CD1c-positive myeloid dendritic cell (primary cell): ENCODE measurements around the gene MAP3K13.
"Not testable (repeated sequence)": the region's sequence is repeated elsewhere in the genome, so short reads cannot be mapped to it uniquely, and the experiment has no call there.

ENCODE experiments used
- DNase-seq: peaks from one replicate; pipeline ENCODE4 v3.0.0-alpha.2; 2016; ENCODE audit errors: extremely low spot score

Gene MAP3K13

DNA sequence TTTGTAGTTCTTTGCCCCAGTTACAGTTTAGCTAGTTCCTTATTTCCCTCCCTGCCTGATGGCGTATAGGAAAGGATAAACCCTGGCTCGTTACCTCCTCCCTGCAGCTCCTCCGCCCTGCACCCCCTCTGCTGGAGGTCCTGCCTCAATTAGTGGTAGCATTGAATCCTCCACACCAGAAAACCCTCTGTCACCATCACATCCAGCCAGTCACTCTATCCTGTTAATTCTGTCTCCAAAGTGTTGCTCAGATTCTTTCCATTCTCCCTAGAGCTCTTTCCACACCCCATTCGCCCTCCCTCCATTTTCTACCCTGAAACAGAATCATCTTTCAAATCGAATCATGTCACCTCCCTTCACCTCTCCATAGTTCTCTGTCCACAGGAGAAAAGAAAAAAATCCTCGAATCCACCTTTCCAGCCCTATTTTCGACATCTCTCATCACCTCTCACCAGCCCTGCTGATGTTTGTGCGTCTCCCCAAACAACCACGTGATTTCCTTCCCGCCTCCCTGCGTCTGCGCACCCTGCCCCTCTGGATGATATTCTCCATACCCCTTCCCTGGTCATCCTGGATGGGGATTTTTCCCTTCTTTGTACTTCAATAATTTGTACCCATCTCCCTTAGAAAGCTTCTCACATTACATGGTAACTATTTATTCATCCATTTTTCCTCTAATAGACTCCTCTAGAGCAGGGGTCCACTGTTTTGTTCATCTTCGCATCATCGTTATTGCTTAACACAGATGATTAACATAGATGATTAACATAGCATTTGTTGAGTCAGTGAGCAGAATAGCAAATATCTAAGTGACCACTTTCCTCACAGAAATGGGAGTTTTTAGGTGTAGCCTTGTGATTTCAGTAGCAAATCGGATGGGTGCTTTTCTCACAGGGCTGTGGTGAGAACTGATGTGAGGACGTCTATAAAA, 37.1 kb downstream of the MAP3K13 start:
- DNase-seq, result no peak

DNA sequence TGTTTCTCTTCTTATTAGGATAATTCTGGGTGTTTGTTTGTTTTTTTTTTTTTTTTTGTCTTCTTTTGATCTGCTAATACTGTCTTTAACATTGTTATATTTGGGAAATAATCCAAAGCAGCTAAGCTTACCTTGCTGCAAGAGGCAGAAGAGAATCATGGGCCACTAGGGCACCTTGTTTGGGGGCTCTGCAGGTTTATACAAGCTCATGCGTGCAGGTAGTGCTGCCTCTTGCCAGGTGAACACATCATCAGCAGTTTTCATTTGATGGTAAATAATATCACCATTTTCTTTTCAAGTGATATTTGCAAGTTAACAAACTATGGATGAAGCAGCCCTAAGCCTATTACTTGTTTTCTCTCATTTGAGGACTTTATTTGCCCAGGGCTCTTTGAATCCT, 37.9 kb downstream of the MAP3K13 start:
- no peak for DNase-seq

DNA sequence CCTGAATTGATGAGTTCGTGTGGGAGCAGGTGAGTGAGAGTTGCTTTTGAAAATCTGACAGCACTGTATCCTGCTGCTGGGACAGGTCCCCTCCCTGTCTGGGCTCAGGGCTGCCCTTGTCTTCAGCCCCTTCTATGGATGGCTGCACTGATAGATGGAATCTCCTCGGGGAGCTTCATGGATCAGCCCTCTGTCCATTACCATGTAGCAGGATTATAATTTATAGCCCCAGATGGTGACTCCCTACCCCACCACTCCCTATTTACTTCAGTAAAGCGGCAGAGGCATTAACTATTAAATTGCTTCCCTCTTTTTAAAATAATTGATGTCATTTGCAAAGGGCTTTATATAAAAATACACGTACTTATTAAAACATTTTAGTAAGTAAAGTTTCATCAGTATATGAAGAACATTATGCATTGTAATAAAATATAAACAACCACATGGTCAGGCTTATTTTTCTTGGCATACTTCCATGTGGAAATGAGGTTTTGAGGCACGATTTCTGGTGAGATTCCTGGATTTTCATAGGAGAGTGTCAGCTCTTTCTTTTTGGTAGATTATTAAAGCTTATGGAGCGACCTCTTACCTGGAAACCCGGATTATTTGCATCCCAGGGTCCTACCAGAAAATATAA, 38.5 kb downstream of the MAP3K13 start:
- DNase-seq, result no peak

DNA sequence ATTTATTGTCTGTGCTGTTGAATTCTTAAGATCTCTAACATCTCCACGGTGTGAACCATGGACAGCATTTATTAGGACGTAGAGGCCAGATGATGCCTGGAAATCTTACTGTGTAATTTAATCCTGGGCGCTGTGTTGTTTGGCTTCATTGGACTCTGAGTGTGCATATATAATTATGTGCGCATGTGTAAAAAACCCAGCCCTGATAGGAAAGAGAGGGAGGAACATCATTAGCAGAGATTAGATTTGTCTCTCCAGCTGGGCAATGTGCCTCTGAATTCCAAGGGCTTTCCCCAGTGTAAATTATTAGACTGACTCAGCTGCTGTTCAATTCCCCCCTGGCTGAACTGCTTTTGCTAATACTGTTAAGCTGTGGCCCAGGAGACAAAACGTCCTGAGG, 39.6 kb downstream of the MAP3K13 start:
- DNase-seq, result no peak

DNA sequence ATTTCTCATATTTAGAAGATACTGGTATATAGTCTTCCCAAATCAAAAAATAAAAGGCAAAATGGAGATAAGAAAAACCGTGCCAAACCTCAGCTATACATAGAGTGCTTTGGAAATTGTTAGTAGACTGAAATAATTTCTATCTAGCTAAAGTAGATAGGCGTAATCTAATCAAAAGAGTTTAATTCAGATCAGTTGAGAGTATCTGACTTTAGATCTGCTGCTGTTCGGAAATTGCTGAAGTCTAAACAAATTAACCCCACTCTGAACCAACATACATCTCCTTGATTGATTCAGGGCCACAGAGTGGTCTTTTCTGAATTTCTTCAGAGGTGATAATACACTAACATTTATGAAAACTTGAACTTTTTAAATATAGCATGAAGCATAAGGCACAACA, 40.1 kb downstream of the MAP3K13 start:
- no peak for DNase-seq

DNA sequence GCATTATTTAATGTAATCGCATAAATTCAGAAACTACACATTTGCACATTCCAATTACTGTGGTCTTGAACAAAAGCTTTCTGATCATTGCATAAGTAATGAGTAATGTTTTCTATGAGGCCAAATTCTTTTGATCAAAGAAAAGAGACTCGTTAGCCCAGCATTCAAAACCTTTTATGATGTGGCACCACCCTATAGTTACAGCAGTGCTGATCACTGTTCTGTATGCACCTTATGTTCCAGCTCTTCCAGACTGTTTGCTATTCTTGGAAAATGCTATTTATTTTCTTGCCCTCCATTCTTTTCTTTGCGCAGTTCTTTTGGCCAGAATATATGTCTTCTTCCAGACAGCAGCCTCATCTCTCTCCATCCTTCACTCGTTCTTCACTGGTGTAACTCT, 42.3 kb downstream of the MAP3K13 start:
- DNase-seq, result no peak

DNA sequence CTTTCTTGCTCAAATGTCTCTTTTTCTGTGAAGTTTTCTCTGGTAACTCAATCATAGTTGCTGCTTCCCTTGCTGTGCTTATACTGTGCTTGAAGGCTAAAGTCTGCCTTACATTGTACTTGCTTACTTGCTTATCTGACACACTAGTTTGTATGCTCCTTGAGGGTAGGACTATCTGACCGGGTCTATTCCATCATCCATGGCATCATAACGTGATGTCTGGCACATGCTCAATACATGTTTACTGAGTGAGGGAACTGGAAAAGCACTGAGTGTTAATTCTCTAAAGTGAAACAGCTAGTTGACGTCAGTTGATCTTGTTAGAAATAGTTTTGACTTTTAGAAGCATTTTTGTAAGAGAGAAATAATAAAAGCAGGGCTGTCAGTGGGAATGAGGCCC, 42.7 kb downstream of the MAP3K13 start:
- no peak for DNase-seq

DNA sequence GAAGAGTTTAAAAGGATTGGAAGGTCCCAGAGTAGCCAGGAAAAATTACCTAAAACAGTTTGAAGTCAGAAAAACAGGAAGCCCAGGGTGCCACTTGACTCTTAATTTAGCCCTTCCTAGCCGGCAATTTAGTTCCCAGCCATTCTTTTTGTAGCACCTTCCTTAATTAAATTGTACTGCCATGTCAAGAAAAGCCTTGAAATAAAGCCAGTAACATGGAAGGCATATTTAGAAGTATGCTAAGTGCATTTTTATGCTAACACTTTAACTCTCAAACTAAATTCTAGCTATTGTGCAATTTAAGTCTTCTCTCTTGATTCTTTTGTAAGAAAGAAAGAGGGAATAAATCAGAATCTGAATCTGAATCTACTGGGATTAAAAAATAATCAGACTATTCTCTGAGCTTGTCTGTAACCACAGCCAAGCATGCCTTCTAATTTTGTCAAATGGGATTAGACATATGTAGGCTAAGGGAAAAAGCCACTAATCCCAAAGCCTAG, 43.2 kb downstream of the MAP3K13 start:
- no peak for DNase-seq

DNA sequence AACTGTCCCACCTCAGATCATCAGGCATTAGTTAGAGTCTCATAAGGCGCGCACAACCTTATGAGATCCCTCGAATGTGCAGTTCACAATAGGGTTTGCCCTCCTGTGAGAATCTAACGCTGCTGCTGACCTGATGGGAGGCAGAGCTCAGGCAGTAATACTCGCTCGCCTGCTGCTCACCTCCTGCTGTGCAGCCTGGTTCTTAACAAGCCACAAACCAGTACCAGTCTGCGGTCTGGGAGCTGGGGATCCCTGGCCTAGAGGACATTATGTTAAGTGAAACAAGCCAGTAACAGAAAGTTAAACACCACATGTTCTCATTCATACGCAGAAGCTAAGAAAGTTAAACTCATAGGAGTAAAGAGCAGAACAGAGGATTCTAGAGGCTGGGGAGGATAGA, 47.0 kb downstream of the MAP3K13 start:
- DNase-seq, result no peak

DNA sequence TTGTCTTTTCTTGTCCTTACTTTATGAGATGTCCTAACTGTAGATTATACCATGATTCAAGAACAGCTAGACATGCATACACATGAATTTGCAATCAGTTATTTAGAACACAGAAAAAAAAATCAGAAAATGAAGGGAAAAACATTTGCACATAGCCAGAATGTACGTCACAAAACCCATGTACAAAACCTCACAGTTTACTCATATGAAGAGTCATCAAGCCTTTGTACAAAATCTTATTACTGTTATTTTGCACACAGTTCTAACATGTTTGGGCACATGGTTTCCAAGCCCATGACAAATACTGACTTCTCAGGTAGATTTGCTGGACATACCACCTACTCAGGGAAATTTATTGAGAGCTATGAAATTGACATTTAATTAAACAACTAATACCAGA, 48.2 kb downstream of the MAP3K13 start:
- no peak for DNase-seq

DNA sequence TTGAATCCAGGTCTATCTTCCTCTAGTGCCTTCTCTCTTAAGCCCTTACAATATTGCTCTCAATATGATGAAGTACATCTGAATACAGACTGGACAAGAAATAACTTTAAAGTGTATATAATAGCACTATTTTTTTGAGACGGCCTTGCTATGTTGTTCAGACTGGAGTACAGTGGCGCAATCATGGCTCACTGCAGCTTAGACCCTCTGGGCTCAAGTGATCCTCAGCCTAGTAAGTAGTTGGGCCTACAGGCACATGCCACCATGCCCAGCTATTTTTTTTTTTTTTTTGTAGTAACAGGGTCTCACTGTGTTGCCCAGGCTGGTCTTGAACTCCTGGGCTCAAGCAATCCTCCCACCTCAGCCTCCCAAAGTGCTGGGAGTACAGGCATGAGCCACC, 53.6 kb downstream of the MAP3K13 start:
- DNase-seq, result no peak

DNA sequence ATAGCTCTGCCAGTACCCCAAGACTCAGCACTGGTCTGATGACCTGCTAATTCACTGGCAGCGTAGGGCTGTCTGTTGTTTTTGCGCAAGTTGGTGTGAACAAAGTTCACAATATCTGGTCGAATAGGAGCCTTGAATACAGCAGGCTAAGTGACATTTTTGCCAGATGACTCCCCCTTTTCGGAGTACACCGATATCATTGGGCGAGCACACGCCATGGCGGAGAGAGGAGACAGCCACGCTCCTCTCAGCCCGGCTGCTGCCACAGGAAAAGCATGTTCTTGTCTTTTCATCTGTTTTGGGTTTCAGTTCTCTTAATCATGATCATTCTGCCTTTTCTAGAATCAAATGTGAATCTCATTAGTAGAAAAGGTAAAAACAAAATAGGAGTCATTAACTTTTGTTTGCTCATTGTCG, 55.6 kb downstream of the MAP3K13 start:
- not testable (repeated sequence) for DNase-seq

DNA sequence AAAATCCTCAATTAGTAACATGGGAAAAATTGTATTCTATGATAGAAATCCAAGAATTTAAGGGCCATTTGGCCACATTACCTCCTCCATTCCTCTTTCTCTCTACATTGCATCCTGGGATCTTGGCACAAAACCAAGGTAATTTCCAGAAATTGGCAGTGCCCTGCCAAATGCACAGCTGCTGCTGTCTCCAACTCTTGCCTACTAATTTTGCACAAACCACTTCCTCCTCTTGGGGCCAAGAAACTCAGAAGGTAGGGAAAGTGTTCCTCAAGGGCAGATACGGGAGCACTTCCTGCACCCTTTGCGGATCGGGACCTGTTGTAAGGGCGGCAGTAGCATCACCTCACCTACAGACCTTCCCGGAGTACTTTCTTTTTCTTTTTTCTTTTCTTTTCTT, 57.8 kb downstream of the MAP3K13 start:
- peak; percentile 6 for DNase-seq

DNA sequence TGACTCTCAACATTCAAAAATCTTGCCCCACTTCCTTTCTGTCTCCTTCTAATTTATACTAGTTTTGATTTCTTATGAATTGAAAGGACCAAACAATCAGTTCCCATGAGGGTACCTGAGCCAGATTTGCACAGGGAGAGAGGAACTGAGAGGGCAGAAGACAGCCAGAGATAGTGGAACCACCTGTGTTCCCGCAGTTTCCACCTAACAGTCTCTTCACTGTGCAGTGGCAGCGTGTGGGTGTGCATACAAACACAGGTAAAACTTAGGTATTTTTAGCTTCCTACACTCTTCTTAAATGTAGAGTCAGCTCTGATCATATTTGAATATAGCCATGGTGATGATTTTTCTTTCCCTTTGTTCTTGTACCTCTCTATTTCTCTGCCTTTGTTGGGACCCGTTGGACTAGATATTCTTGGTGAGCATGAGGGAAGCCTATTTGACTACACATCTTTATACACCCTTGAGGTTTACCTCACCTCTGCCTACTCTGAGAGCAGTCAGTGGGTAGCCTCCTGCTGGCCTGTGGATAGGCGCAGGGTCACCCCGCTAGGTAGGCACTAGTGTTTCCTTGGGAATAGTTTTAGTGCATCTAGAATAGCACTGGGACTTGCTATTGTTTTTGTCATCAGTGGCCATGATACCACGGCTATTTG, 58.8 kb downstream of the MAP3K13 start:
- DNase-seq, result no peak

DNA sequence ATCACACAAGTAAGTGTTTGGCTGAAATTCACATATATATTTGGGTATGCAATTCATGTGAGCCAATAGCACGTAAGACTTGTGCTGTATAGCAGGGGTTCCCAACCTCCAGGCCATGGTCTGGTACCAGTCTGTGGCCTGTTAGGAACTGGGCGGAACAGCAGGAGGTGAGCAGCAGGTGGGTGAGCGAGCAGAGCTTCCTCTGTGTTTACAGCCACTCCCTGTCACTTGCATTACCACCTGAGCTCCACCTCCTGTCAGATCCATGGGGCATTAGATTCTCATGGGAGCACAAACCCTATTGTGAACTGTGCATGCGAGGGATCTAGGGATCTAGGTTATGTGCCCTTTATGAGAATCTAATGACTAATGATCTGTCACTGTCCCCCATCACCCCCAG, 59.7 kb downstream of the MAP3K13 start:
- DNase-seq, result no peak

DNA sequence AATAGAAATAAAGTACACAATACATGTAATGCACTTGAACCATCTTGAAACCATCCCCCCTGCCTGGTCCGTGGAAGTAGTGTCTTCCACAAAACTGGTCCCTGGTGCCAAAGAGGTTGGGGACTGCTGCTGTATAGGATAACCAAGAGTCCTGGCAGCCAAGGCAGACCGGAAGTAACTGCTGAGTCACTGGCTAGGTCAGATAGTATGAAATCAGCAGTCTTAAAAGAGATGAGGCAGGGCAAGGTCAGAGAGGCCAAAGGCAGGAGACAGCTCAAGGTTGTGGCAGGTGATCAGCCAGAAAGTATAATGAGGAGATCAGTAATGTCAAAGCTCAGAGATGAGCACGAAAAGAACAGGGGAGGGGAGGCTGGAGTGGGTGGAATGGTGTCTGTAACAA, 60.2 kb downstream of the MAP3K13 start:
- no peak for DNase-seq

DNA sequence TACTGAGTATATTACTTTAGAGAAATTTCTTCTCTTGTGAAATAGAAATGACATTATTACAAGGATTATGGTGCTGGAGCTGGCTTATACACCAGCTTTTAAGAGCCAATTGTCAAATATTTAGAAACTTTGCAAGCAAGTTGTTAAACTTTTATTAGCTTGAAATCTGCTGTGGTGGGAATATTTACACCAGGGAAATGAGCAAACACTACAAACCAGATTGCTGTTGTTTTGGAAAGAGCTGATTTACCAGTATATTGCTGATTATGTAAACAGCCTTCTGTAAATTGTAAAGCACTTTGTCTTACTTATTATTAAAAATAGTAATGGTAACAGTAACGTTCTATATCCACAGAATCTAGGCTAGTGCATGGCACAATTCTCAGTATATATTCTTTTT, 61.5 kb downstream of the MAP3K13 start:
- DNase-seq, result no peak

DNA sequence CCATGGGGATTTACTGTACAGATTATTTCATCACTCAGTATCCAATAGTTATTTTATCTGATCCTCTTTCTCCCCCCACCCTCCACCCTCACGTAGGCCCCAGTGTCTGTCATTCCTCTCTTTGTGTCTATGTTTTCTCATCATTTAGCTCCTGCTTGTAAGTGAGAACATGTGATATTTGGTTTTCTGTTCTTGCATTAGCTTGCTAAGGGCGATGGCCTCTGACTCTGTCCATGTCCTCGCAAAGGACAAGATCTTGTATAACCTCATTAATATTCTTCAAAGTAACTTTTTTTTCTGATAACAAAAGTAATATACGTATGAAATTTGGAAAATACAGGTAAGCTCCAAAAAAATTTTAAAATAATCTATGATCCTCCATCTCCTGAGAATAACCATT, 67.4 kb downstream of the MAP3K13 start:
- DNase-seq, result no peak

DNA sequence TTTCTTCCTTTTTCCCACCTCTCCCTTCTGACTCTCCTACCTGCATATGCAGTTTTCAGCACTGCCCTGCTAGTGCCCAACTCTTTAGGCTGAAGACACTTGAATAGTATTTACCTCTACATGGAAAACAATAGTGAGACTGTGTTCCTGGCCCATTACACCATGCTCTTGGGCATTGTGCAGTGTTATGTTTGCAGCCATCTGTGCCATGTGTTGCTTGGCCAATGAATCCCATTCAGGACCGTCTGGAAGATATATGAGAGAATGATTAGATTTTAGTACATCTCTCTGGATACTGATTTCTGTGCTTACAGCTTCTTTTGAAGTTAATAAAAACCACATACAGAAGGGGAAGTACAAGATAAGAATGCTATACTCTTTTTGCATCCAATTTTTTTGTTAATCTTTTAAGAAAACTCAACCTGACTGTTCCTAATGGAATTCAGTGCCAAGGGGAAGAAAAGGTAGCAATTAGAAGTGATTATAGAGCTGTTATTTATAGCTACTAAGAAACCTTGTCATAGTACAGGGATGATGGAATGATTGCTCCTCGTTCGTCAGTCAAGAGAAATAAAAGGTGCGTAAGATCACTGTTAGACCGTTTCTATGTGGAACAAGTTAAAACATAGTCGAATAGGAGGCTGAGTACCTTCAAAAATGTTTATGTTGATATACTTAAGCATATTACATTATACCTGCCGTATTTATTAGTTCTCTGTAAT, 77.0 kb downstream of the MAP3K13 start:
- DNase-seq, result no peak

DNA sequence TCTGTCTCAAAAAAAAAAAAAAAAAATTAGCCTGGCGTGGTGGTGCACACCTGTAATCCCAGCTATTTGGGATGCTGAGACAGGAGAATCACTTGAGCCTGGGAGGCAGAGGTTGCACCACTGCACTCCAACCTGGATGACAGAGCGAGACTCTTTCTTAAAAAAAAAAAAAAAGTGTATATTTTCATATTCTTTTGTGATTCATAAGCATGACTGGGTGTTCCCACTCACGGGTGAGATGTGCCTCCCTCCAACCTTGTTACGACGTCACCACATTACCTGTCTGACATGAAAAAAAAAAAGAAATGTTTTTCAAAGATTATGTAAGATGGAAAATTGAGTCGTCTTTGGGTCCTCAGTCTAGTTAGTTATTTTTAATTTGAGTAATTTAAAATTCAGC, 79.1 kb downstream of the MAP3K13 start:
- DNase-seq, result no peak

DNA sequence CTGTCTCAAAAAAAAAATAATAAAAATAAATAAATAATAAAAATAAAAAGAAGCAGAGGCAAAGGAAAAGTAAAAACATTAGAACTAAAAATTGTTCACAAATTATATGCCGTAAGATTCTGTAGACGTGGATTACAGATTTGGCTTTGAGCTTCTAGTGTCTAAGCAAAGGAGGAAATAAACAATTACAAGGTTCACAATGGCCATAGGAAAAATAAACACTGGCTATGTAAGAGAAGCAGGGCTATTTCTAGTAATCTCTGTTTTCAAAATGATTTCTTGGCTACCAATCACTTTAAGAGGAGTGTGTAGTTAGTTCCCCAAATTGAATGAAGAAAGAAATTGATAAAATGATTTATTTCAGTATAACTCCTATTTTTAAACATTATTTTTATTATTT, 81.4 kb downstream of the MAP3K13 start:
- DNase-seq, result no peak

DNA sequence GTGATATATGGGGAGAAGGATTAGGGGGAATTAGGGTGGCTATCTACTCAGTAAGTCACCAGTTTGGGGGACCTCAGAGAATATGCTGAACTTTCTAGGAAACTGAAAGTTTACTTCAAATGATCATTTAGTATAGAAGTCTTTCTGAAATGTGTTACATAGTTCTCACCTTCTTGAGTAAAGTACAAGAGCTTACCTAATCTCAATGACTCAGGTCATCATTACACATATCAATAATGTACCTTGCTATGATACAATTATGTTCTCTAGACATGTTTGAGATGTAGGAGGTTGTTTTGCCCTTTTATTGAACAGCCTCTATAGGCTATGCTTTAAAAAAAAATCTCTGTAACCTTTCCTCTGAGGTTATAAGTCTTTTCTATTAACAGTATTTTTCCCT, 85.2 kb downstream of the MAP3K13 start:
- no peak for DNase-seq
